Stimulated activated memory B cell treated with anti-CD40 and anti-IgM and Interleukin-4, amounts not matched to agents 10 μg/mL and 1 μg/mL and 100 μg/mL, for 72 hours (primary cell): ENCODE results near the gene LHFPL3.

Experiments used
- ATAC-seq: fragments of 150-1000 bp; cut with Tn5 transposase; 2 replicates; pipeline ENCODE4 v1.10.0; 2021
- H3K27ac Mint-ChIP-seq: one replicate; pipeline ENCODE4 v1.8.0; 2022; ENCODE audit warnings: mild to moderate bottlenecking, mixed read lengths
- H3K27me3 Mint-ChIP-seq: one replicate; pipeline ENCODE4 v1.8.0; 2022; ENCODE audit warnings: mixed read lengths
- H3K36me3 Mint-ChIP-seq: one replicate; pipeline ENCODE4 v1.8.0; 2022; ENCODE audit warnings: mixed read lengths
- H3K4me1 Mint-ChIP-seq: one replicate; pipeline ENCODE4 v1.8.0; 2022; ENCODE audit warnings: mixed read lengths
- H3K4me3 Mint-ChIP-seq: one replicate; pipeline ENCODE4 v1.8.0; 2022; ENCODE audit warnings: mild to moderate bottlenecking, moderate library complexity, mixed read lengths
- H3K9me3 Mint-ChIP-seq: one replicate; pipeline ENCODE4 v1.8.0; 2022; ENCODE audit warnings: mixed read lengths

The LHFPL3 gene

DNA sequence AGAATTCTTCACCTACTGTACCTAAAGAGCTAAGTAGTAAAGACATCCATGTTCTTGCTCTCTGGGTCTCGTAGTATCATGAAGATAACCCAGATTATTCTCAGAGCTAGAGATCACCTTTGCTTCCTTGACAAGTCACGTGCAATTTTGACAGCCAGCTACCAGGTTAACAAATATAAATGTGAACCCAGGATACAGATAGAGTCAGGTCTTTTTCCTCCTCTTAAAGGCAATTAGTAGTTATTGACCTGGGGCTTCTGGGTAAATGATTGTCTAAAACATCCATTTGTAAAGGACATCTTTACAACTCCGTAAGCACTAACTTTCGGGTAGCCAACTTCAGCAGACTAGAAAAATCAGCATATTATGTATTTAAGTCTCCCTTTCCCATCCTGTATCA is 28.8 kb downstream of the LHFPL3 start:
- no peaks in the 10 kb centered on the region for H3K4me1 Mint-ChIP-seq
- H3K36me3 Mint-ChIP-seq: no peaks in the 10 kb centered on the region
- H3K4me3 Mint-ChIP-seq: no peak overlapping the region
- no peak for ATAC-seq
- no peaks in the 10 kb centered on the region for H3K27me3 Mint-ChIP-seq
- no peak overlapping the region for H3K27ac Mint-ChIP-seq
- H3K9me3 Mint-ChIP-seq: no peaks in the 10 kb centered on the region

DNA sequence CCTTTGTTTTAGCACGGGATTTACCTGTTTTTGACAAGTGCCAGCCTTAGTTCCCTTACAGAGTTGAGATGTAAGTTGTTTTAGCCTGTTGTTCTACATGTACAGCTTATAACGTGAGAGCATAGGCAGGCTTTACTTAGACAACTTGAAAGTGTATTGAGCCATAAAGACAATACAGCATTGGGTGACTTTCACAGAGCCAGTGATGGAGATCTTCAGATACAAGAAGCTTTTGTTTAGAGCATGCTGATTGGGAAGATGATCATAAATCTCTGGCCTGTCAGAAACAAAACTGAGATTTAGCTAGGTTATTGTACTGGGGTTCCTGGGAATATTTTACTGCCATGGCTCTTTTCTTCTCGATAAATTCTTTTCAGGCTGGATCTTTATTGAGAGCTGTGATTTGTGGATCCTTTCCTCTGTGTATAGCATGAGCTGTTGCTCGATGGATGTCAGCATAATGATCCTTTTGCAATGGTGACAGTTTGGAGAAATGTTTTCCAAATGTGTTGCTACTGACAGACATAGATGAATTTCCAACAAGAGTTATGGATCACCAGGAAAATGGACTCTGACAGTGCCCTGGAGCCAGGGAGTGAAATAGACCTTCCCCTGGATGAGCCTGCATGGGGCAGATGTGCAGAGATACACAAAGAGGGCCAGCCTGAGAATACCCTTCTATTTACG is 30.2 kb downstream of the LHFPL3 start:
- H3K4me1 Mint-ChIP-seq: no peaks in the 10 kb centered on the region
- no peak overlapping the region for H3K4me3 Mint-ChIP-seq
- no peak for ATAC-seq
- no peaks in the 10 kb centered on the region for H3K36me3 Mint-ChIP-seq
- no peak overlapping the region for H3K27ac Mint-ChIP-seq
- H3K27me3 Mint-ChIP-seq: no peaks in the 10 kb centered on the region
- H3K9me3 Mint-ChIP-seq: no peaks in the 10 kb centered on the region

DNA sequence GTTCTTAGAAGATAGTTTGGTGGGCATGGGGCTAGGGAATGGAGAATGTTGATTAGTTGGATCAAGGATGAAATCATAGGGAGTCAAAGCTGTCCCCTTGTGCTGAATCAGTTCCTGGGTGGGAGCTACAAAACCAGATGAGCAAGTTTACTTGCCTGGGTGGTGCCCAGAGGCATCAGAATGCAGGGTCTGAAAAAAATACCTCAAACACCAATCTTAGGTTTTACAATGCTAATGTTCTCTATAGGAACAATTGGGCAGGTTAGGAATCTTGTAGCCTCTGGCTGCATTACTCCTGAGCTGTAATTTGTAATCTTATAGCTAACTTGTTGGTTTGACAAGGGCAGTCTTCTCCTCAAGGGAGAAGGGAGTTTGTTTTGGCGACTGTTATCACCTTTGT is 34.4 kb downstream of the LHFPL3 start:
- Mint-ChIP-seq H3K27ac (no peak overlapping the region), H3K4me1 (no peaks in the 10 kb centered on the region), H3K27me3 (no peaks in the 10 kb centered on the region), H3K4me3 (no peak overlapping the region), H3K9me3 (peaks cover 3% of the 10 kb centered on the region), H3K36me3 (no peaks in the 10 kb centered on the region)
- no peak for ATAC-seq

DNA sequence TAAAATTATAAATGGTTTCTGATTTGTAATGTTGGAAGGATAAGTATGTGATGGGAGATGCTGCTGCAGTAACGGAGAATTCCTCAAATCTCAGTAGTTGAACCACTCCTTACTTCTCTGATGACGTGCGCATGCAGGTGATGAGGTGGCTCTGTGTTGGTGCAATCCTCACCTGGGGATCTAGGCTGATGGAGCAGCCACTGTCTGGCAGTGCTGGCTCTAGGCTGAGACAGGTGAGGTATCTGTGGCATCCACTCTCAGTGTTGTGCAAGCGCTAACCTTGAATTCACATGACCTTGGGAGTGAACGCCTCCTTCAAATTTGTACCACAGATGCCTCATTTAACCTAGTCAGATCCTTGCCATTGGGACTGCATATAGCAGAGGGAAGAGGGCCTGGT is 35.0 kb downstream of the LHFPL3 start:
- H3K27me3 Mint-ChIP-seq: no peaks in the 10 kb centered on the region
- no peak overlapping the region for H3K4me3 Mint-ChIP-seq
- H3K4me1 Mint-ChIP-seq: no peaks in the 10 kb centered on the region
- no peaks in the 10 kb centered on the region for H3K36me3 Mint-ChIP-seq
- peaks cover 3% of the 10 kb centered on the region for H3K9me3 Mint-ChIP-seq
- H3K27ac Mint-ChIP-seq: no peak overlapping the region
- no peak for ATAC-seq

DNA sequence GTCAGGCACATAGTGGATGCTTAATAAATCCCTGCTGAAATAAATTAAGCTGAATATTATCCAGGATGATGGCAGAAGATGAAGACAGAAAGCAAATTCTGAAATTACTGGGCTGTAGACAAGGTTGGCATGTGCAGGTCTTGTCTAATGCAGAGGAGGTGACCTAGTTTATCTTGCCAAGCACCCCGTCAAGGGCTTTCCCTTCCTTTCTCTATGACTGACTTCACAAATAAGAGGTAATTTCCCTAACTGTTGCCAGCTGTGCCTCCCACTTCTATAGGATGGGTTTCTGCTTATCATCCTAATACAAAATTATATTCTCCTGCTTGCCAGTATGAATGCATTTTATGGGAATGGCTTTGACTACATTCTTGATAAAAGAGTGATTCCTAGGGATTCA is 38.0 kb downstream of the LHFPL3 start:
- Mint-ChIP-seq H3K4me3 (no peak overlapping the region), H3K36me3 (no peaks in the 10 kb centered on the region), H3K27ac (no peak overlapping the region), H3K4me1 (no peaks in the 10 kb centered on the region), H3K9me3 (peaks cover 3% of the 10 kb centered on the region), H3K27me3 (no peaks in the 10 kb centered on the region)
- no peak for ATAC-seq

DNA sequence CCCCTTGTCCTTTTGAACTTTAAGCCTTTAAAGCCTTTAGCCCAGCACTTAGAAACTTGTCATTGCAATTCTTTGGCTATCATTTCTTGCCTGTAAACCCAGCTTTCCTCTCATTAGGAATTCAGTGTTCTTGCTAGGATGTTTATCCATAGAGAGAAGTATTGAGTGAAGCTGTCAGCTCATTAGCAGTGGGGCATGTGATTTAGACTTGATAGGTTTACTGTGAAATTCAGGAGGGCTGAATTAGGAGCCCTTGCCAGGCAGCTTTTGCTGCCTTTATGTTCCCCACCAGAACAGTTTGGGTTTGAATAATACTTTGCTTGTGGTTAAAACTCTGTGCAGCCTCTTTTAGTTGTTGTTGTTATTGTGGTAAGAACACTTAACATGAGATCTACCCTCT is 39.5 kb downstream of the LHFPL3 start:
- Mint-ChIP-seq H3K36me3 (no peaks in the 10 kb centered on the region), H3K9me3 (peaks cover 3% of the 10 kb centered on the region), H3K27ac (no peak overlapping the region), H3K27me3 (no peaks in the 10 kb centered on the region), H3K4me1 (no peaks in the 10 kb centered on the region), H3K4me3 (no peak overlapping the region)
- no peak for ATAC-seq

DNA sequence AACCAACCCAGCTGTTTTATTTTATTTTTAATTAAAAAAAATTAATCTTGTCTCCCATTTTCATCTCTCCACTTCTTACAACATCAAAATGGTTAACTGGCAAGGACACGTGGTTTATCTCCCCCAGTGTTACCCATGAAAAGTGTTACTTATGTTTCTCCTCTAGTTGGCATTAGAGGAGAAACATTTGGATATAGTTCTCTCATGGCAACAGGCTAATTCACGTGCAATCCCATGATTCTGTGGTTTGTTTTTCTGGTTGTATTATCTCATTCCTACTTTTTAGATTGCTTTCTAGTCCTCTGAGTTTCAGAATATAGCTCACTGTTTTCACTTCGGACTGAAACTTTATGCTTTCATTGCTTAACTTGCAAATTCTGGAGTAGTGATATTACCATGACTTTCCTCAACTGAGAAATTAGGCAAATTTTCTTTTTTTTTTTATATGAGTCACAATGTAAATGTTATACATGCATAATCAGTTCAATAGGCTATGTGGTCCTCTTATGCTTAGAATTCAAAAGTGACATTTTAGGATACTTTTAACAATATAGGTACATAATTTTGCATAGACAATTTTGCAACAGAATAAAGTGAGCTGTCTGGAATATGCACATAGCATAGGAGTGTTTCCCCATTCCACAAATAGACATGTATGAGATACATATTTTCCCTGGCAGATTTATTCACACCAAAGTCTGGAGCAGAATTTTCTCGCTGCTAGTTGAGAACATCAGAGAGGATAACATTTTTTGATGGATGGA is 43.0 kb downstream of the LHFPL3 start:
- Mint-ChIP-seq H3K27me3 (no peaks in the 10 kb centered on the region), H3K9me3 (no peaks in the 10 kb centered on the region), H3K4me3 (no peak overlapping the region), H3K36me3 (no peaks in the 10 kb centered on the region), H3K27ac (no peak overlapping the region), H3K4me1 (no peaks in the 10 kb centered on the region)
- ATAC-seq: no peak

DNA sequence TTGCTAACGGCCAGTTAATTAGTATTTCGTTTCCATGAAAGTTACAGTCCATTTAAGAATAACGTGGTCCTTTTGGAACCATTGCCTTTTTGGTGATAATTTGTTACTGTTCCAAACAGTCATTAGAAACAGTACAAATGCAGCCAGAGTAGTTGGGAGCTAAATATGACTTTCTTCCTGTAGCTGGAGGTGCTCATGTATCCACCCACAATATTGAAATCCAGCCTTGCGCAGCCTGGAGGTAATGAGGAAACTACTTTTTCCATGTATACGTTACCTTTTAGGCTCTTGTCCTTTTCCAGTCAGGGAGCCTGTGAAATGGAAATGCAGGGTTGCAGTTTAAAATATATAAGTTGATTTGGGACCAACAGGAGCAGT is 43.6 kb downstream of the LHFPL3 start:
- Mint-ChIP-seq H3K36me3 (no peaks in the 10 kb centered on the region), H3K4me3 (no peak overlapping the region), H3K9me3 (no peaks in the 10 kb centered on the region), H3K27me3 (no peaks in the 10 kb centered on the region), H3K4me1 (no peaks in the 10 kb centered on the region), H3K27ac (no peak overlapping the region)
- ATAC-seq: no peak

DNA sequence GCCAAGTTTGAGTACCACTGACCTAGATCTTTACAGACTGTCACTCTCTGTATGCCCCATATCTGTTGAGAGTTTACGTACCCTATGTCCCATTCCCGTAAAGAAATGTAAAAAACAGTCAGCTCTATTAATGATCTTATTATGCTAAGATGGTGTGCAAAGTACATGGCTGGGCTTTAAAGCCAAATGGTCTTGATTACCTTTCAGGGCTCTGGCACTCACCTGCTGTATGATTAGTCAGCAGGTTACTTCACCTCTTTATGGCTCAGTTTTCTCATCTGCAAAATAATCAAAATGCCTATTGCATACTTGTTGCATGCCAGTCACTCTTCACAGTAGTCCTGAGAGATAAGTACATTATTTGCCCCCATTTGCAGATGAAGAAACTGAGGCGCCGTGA is 54.2 kb downstream of the LHFPL3 start:
- Mint-ChIP-seq H3K4me1 (no peaks in the 10 kb centered on the region), H3K4me3 (no peak overlapping the region), H3K9me3 (peaks cover 6% of the 10 kb centered on the region), H3K27me3 (peaks cover 9% of the 10 kb centered on the region), H3K36me3 (no peaks in the 10 kb centered on the region), H3K27ac (no peak overlapping the region)
- ATAC-seq: no peak

DNA sequence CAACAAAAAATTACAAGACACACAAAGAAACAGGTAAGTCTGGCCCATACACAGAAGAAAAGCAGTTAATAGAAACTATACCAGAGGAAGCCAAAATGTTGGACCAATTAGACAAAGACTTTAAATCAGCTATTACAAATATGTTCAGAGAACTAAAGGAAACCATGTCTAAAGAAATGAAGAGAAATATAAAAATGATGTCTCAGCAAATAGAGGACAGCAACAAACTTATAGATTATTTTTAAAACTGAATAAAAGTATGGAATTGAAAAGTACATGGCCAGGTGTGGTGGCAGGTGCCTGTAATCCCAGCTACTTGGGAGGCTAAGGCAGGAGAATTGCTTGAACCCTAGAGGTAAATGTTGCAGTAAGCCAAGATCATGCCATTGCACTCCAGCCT is 58.5 kb downstream of the LHFPL3 start:
- no peak for ATAC-seq
- Mint-ChIP-seq H3K36me3 (no peaks in the 10 kb centered on the region), H3K4me3 (no peak overlapping the region), H3K9me3 (peaks cover 15% of the 10 kb centered on the region), H3K27ac (no peak overlapping the region), H3K27me3 (peaks cover 9% of the 10 kb centered on the region), H3K4me1 (no peaks in the 10 kb centered on the region)

DNA sequence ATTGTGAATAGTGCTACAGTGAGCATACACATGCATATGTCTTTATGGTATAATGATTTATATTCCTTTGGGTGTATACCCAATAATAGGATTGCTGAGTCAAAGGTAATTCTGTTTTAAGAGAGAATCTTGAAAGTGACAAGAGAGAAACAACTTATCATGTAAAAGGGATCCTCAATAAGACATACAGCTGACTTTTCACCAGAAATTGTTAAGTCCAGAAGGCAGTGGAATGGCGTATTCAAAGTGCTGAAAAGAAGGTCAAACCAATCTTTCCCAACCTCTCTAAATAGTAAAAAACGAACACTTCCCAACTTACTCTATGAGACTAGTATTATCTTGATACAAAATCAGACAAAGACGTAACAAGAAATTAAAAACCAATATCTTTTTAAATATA is 59.8 kb downstream of the LHFPL3 start:
- Mint-ChIP-seq H3K4me3 (no peak overlapping the region), H3K27me3 (peaks cover 9% of the 10 kb centered on the region), H3K36me3 (no peaks in the 10 kb centered on the region), H3K4me1 (no peaks in the 10 kb centered on the region), H3K9me3 (peaks cover 15% of the 10 kb centered on the region), H3K27ac (no peak overlapping the region)
- ATAC-seq: no peak

DNA sequence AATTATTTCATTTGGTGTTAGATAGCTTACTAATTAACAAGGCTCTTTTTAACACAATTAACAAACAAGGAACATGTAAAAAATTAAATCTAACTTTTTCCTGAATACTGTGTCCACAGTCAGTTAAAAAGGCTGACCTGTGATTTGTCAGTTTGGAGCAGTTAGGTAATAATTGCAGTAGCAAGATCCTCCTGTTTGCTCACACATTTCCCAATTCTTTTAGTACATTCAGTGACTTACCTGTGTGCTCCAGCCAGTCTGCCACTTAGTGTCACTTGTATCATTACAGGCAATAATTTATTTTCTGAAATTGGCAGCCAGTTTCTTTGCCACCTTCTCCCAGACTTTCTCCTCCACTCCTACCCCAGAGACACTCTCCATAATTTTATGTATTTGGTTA is 66.8 kb downstream of the LHFPL3 start:
- no peak for ATAC-seq
- H3K27me3 Mint-ChIP-seq: no peaks in the 10 kb centered on the region
- H3K4me3 Mint-ChIP-seq: no peak overlapping the region
- peaks cover 2% of the 10 kb centered on the region for H3K9me3 Mint-ChIP-seq
- no peak overlapping the region for H3K27ac Mint-ChIP-seq
- no peaks in the 10 kb centered on the region for H3K4me1 Mint-ChIP-seq
- no peaks in the 10 kb centered on the region for H3K36me3 Mint-ChIP-seq

DNA sequence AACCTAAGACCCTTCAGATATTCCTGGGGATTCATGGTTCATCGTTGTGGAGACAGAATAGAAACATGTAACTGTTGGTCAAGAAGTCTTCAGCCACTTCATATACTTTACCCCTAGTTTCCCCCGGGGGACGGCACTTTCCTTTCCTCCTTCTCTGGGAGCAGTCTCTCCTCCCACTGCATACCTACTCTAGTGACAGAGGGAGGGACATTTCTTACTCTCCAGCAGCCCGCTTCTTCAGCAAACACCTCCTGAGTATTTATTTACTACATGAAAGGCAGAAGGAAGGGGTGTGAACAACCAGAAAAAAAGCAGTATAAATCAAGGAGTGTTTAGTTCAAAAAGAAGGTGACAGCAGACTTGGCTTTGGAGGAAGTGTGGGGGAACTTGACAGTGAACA is 69.0 kb downstream of the LHFPL3 start:
- H3K4me1 Mint-ChIP-seq: no peaks in the 10 kb centered on the region
- H3K9me3 Mint-ChIP-seq: no peaks in the 10 kb centered on the region
- H3K27ac Mint-ChIP-seq: no peak overlapping the region
- ATAC-seq: no peak
- no peaks in the 10 kb centered on the region for H3K27me3 Mint-ChIP-seq
- no peak overlapping the region for H3K4me3 Mint-ChIP-seq
- H3K36me3 Mint-ChIP-seq: no peaks in the 10 kb centered on the region

DNA sequence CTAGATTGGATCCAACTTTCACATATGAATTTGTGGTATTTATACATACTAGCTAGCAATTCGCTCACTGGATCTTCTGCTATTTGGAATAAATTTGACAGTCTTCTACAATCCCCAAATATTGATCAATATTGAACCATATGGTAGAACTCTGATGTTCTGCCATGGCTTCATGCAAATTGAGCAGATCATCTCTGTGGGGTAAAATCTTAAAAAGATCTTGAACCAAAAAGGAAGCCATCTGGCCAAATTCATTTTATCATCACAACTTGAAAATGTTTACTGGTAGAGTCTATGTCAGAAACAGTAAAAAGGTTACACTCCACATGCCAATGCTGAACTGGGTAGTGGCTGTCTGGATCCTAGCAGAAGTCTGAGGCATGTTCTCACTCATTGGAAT is 80.0 kb downstream of the LHFPL3 start:
- no peak overlapping the region for H3K4me3 Mint-ChIP-seq
- no peaks in the 10 kb centered on the region for H3K36me3 Mint-ChIP-seq
- peaks cover 3% of the 10 kb centered on the region for H3K9me3 Mint-ChIP-seq
- H3K4me1 Mint-ChIP-seq: no peaks in the 10 kb centered on the region
- H3K27ac Mint-ChIP-seq: no peak overlapping the region
- H3K27me3 Mint-ChIP-seq: no peaks in the 10 kb centered on the region
- ATAC-seq: no peak

DNA sequence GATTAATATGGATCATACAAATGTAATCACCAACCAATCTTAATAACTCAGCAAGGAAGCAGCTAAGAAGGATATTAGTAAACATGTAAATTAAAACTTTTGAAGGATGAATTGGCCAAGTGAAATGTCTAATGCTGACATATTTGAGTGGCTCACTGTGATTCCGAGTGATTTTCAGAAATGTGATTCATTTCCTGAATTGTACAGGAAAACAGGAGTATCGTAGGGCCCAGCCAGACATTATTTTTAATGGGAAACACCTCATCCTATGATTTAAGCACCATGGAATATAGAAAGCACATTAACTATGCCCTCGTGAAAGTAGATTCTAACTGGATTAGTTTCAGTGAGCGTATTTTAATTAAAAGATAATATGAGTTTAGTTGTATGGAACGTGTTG is 82.3 kb downstream of the LHFPL3 start:
- peaks cover 3% of the 10 kb centered on the region for H3K9me3 Mint-ChIP-seq
- no peak overlapping the region for H3K4me3 Mint-ChIP-seq
- H3K27me3 Mint-ChIP-seq: no peaks in the 10 kb centered on the region
- no peaks in the 10 kb centered on the region for H3K36me3 Mint-ChIP-seq
- ATAC-seq: no peak
- no peak overlapping the region for H3K27ac Mint-ChIP-seq
- H3K4me1 Mint-ChIP-seq: no peaks in the 10 kb centered on the region

DNA sequence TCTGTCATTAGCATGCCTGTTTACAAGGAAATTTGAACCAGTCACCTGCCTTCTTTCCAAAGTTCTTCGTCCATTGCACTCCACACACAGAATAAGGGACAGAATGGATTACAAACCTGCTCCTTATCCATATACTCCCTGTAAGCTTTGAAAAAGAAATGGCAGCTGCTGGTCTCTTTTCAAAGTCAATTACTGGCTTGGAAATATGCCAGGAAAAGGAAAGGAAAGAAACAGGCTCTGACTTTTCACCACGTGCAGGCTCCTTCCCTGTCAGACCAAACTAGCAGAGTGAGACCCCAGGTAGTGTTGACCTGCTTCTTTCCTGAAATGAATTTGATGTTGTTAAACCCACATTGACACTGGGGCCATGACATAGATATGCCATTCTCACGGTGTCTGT is 84.5 kb downstream of the LHFPL3 start:
- Mint-ChIP-seq H3K27ac (no peak overlapping the region), H3K27me3 (no peaks in the 10 kb centered on the region), H3K9me3 (peaks cover 3% of the 10 kb centered on the region), H3K4me1 (no peaks in the 10 kb centered on the region), H3K4me3 (no peak overlapping the region), H3K36me3 (no peaks in the 10 kb centered on the region)
- no peak for ATAC-seq
